HEK293 (cell line): Measurements from ENCODE around the gene CASQ2.

ENCODE experiments used
- CTCF ChIP-seq: fragments of 450-650 bp; formaldehyde crosslinking; IDR thresholded peaks from 2 replicates; pipeline ENCODE4 v1.5.1; 2016; ENCODE audit warnings: missing biosample characterization, missing genetic modification characterization
- GLI4 ChIP-seq: fragments of 450-650 bp; formaldehyde crosslinking; IDR thresholded peaks from 2 replicates; pipeline ENCODE4 v1.5.1; 2016; ENCODE audit warnings: missing biosample characterization, missing genetic modification characterization
- ZNF133 ChIP-seq: fragments of 450-650 bp; formaldehyde crosslinking; IDR thresholded peaks from 2 replicates; pipeline ENCODE4 v1.5.1; 2016; ENCODE audit warnings: missing biosample characterization, missing genetic modification characterization
- ZNF777 ChIP-seq: fragments of 450-650 bp; formaldehyde crosslinking; IDR thresholded peaks from 2 replicates; pipeline ENCODE4 v1.5.1; 2017; ENCODE audit warnings: missing biosample characterization, missing genetic modification characterization, borderline replicate concordance

GRCh38 chr1:115650961-115651360 lies 117.6 kb downstream of the CASQ2 start:
- TF ChIP-seq ZNF777 (tag by site-specific recombination) (no peak), ZNF133 (no peak), CTCF (tag by site-specific recombination) (no peak), GLI4 (tag by site-specific recombination) (no peak)
